ENCODE data around the gene PSME3IP1.

The PSME3IP1 gene

GRCh38 chr16:57118461-57119084 lies 67.3 kb downstream of the PSME3IP1 start:
- no peak overlapping the region for H3K4me3 ChIP-seq (ENCODE audit: low read length)
- H3K27me3 ChIP-seq (ENCODE audit: low read depth, low read length), result no peaks in the 10 kb centered on the region
- H3K79me2 ChIP-seq (ENCODE audit: low read length), result no peaks in the 10 kb centered on the region
- no peak overlapping the region for H3K9ac ChIP-seq (ENCODE audit: low read length)
- H3K36me3 ChIP-seq (replicated peaks; ENCODE audit: low read depth, low read length), result no peaks in the 10 kb centered on the region
- no peaks in the 10 kb centered on the region for H3K9me3 ChIP-seq (ENCODE audit: insufficient read depth, low read length)
- no peaks in the 10 kb centered on the region for H4K20me1 ChIP-seq (ENCODE audit: insufficient read depth, low read length)
- H3K4me2 ChIP-seq (ENCODE audit: low read length), result no peak overlapping the region
- H3K4me1 ChIP-seq (ENCODE audit: low read length), result peaks cover 18% of the 10 kb centered on the region
- H3K27ac ChIP-seq (ENCODE audit: low read length), result no peak overlapping the region
- H2AFZ ChIP-seq (ENCODE audit: low read depth, low read length), result no peak overlapping the region
- TF ChIP-seq EZH2phosphoT487 (IDR thresholded peaks at IDR 0.05; ENCODE audit: low read depth), result no peak
- no peak for TF ChIP-seq CTCF (IDR thresholded peaks at IDR 0.05; ENCODE audit: low read depth, low read length)

GRCh38 chr16:57115514-57116182 lies 70.2 kb downstream of the PSME3IP1 start:
- Histone ChIP-seq H3K27ac (ENCODE audit: low read length) (no peak overlapping the region), H3K4me2 (ENCODE audit: low read length) (no peak overlapping the region), H2AFZ (ENCODE audit: low read depth, low read length) (no peak overlapping the region), H3K4me1 (ENCODE audit: low read length) (peaks cover 35% of the 10 kb centered on the region), H3K9me3 (ENCODE audit: insufficient read depth, low read length) (no peaks in the 10 kb centered on the region), H3K27me3 (ENCODE audit: low read depth, low read length) (no peaks in the 10 kb centered on the region), H3K79me2 (ENCODE audit: low read length) (no peaks in the 10 kb centered on the region), H4K20me1 (ENCODE audit: insufficient read depth, low read length) (no peaks in the 10 kb centered on the region), H3K36me3 (replicated peaks; ENCODE audit: low read depth, low read length) (no peaks in the 10 kb centered on the region), H3K4me3 (ENCODE audit: low read length) (no peak overlapping the region), H3K9ac (ENCODE audit: low read length) (no peak overlapping the region)
- TF ChIP-seq CTCF (IDR thresholded peaks at IDR 0.05; ENCODE audit: low read depth, low read length) (no peak), EZH2phosphoT487 (IDR thresholded peaks at IDR 0.05; ENCODE audit: low read depth) (no peak)

GRCh38 chr16:57115168-57115513 lies 70.7 kb downstream of the PSME3IP1 start:
- Histone ChIP-seq H3K79me2 (ENCODE audit: low read length) (no peaks in the 10 kb centered on the region), H3K4me3 (ENCODE audit: low read length) (no peak overlapping the region), H4K20me1 (ENCODE audit: insufficient read depth, low read length) (no peaks in the 10 kb centered on the region), H2AFZ (ENCODE audit: low read depth, low read length) (no peak overlapping the region), H3K9me3 (ENCODE audit: insufficient read depth, low read length) (no peaks in the 10 kb centered on the region), H3K4me1 (ENCODE audit: low read length) (peaks cover 31% of the 10 kb centered on the region), H3K27me3 (ENCODE audit: low read depth, low read length) (no peaks in the 10 kb centered on the region), H3K4me2 (ENCODE audit: low read length) (no peak overlapping the region), H3K9ac (ENCODE audit: low read length) (no peak overlapping the region), H3K27ac (ENCODE audit: low read length) (no peak overlapping the region), H3K36me3 (replicated peaks; ENCODE audit: low read depth, low read length) (no peaks in the 10 kb centered on the region)
- no peak for TF ChIP-seq CTCF (IDR thresholded peaks at IDR 0.05; ENCODE audit: low read depth, low read length)
- no peak for TF ChIP-seq EZH2phosphoT487 (IDR thresholded peaks at IDR 0.05; ENCODE audit: low read depth)

- Histone ChIP-seq H3K27me3 (ENCODE audit: low read depth, low read length) (no peaks in the 10 kb centered on the region), H3K9me3 (ENCODE audit: insufficient read depth, low read length) (no peaks in the 10 kb centered on the region), H3K36me3 (replicated peaks; ENCODE audit: low read depth, low read length) (no peaks in the 10 kb centered on the region), H2AFZ (ENCODE audit: low read depth, low read length) (no peak overlapping the region), H3K4me3 (ENCODE audit: low read length) (no peak overlapping the region), H4K20me1 (ENCODE audit: insufficient read depth, low read length) (no peaks in the 10 kb centered on the region), H3K9ac (ENCODE audit: low read length) (no peak overlapping the region), H3K79me2 (ENCODE audit: low read length) (no peaks in the 10 kb centered on the region), H3K4me1 (ENCODE audit: low read length) (peaks cover 22% of the 10 kb centered on the region), H3K4me2 (ENCODE audit: low read length) (no peak overlapping the region), H3K27ac (ENCODE audit: low read length) (no peak overlapping the region)
- no peak for TF ChIP-seq CTCF (IDR thresholded peaks at IDR 0.05; ENCODE audit: low read depth, low read length)
Measured at GRCh38 chr16:57113664-57114063, 72.2 kb downstream of the PSME3IP1 start.

Measured in OCI-LY3 (cell line).